ENCODE measurements around the gene IFRD2.

DNA sequence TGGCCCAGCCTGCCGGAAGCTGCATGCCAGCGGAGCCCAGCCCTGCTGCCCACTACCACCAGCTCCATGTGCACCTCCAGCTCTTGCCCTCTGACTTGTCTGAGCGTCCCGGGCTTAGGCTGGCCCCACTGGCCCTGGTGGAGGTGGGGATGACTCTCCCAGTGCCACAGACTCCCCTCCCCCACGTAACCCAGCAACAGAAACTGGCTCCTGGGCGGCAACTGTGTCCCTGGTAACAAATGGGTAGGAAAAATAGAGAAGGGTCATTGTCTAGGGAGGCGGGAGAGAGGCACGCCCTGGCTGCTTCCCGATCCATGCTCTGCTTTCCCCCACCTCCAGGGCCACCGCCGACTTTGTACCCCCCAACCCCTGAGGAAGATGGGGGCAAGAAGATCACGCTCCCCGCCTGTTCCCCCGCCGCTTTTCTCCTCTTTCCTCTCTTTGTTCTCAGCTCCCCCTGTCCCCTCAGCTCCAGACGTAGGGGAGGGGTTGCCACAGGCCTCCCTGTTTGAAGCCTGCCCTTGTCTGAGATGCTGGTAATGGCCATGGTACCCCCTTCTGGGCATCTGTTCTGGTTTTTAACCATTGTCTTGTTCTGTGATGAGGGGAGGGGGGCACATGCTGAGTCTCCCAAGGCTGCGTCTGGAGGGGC, 34.1 kb downstream of the IFRD2 start:
- TF ChIP-seq, protein P1, sequence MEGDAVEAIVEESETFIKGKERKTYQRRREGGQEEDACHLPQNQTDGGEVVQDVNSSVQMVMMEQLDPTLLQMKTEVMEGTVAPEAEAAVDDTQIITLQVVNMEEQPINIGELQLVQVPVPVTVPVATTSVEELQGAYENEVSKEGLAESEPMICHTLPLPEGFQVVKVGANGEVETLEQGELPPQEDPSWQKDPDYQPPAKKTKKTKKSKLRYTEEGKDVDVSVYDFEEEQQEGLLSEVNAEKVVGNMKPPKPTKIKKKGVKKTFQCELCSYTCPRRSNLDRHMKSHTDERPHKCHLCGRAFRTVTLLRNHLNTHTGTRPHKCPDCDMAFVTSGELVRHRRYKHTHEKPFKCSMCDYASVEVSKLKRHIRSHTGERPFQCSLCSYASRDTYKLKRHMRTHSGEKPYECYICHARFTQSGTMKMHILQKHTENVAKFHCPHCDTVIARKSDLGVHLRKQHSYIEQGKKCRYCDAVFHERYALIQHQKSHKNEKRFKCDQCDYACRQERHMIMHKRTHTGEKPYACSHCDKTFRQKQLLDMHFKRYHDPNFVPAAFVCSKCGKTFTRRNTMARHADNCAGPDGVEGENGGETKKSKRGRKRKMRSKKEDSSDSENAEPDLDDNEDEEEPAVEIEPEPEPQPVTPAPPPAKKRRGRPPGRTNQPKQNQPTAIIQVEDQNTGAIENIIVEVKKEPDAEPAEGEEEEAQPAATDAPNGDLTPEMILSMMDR (conservative IDR thresholded peaks at IDR 0.05; ENCODE audit: low read length), result no peak
- TF ChIP-seq EZH2phosphoT487 (IDR thresholded peaks at IDR 0.05; ENCODE audit: borderline replicate concordance), result no peak

Data from Loucy (cell line).